Activated gamma-delta T cell (primary cell): ENCODE measurements around the gene RAP1B.

Source experiments
- DNase-seq: peaks from one replicate; lab custom pipeline; 2025; lab: John Stamatoyannopoulos, UW

Gene RAP1B

DNA sequence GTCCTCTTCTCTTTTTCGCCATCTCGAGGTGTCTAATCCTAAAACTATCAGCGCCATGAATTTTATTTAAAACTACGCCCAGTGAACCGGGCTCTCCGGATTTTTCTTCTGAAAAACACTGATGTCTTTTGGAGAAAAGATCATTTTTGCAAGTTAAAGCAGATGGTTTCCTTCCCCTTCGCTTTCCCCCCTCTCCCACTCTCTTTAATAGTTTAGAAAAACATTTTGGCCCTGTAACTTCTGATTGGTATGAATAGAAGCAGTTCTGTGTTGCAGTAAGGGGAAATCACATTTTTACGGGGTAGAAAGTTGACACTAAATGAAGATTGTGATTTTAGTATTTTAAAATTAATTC lies 1.1 kb downstream of the RAP1B start:
- no peak for DNase-seq

GRCh38 chr12:68612202-68612601 lies 1.5 kb downstream of the RAP1B start:
- DNase-seq, result no peak

- DNase-seq, result no peak
Observed at GRCh38 chr12:68612697-68613096, 2.0 kb downstream of the RAP1B start.

GRCh38 chr12:68613209-68613904 lies 2.7 kb downstream of the RAP1B start:
- no peak for DNase-seq

- DNase-seq, result no peak
Observed at GRCh38 chr12:68614105-68614679, 3.5 kb downstream of the RAP1B start.

GRCh38 chr12:68614769-68615168 lies 4.1 kb downstream of the RAP1B start:
- DNase-seq, result no peak

- DNase-seq, result no peak
Observed at GRCh38 chr12:68617160-68617926, 6.6 kb downstream of the RAP1B start.

- no peak for DNase-seq
Observed at GRCh38 chr12:68619541-68619940, 8.8 kb downstream of the RAP1B start.

- no peak for DNase-seq
Observed at GRCh38 chr12:68620519-68621471, 10.1 kb downstream of the RAP1B start.

DNA sequence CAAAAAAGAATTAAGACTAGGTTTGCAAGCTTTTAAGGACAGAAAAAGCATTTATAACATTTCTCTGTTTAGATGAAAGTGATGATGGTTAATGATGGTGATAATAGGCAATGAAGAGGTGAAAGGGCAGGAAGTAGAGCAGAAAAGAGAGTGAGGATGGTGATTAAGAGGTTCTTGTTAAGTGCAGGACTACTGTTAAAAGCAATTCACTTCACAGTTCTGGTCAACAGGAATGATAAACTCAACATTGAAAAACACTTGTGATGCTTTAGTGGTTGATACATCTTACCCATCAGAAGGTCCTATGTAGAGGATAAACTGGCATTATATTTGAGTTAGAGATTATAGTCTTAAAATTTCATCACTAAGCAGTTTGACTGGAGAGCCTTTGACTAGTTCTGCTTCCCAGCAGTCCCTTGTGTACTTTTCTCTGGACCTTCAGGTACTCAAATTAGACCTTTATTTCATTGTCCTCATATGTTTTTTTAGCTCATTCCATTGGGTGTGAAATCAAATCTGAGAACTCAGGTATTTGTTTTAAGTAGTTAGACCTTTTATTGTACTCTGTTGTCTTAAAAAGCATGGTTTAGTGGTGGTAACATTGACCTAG lies 10.9 kb downstream of the RAP1B start:
- no peak for DNase-seq

GRCh38 chr12:68622250-68622649 lies 11.6 kb downstream of the RAP1B start:
- DNase-seq, result no peak

DNA sequence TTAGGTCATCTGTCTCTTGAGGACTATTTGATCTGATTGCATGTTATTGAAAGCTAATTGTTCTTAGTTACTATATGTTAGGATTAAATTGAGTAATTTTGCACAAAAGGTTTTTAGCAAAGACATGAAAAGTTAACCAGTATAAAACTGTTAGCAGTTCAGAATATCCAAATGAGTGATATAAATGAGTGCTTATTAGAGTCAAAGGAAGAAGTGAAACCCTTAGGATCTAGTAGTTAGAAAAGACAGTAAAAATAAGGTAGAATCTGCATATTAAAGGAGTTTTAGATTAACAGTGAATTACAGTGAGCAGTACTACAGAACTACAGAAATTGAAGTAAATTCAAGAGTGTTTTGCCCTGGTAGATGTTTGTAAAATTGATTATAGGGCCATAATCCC lies 12.4 kb downstream of the RAP1B start:
- DNase-seq, result no peak

DNA sequence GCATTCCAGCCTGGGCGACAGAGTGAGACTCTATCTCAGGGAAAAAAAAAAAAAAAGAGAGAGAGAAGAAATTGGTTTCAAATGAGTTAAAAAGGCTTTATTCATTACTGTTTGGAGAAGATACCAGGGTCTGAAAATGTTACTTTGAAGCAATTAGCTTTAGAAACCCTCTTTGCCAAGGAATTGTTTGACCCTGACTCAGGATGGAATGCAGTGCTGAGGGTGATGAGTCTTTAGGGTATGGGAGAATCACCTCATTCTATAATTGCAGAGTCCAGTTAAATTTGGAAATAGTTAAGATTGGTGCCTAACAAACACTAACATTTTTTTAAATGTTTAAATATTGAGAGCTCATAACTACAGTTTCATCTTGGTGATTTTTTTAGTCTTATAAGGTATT lies 13.3 kb downstream of the RAP1B start:
- DNase-seq, result no peak

- DNase-seq, result no peak
Observed at GRCh38 chr12:68624933-68625332, 14.2 kb downstream of the RAP1B start.

DNA sequence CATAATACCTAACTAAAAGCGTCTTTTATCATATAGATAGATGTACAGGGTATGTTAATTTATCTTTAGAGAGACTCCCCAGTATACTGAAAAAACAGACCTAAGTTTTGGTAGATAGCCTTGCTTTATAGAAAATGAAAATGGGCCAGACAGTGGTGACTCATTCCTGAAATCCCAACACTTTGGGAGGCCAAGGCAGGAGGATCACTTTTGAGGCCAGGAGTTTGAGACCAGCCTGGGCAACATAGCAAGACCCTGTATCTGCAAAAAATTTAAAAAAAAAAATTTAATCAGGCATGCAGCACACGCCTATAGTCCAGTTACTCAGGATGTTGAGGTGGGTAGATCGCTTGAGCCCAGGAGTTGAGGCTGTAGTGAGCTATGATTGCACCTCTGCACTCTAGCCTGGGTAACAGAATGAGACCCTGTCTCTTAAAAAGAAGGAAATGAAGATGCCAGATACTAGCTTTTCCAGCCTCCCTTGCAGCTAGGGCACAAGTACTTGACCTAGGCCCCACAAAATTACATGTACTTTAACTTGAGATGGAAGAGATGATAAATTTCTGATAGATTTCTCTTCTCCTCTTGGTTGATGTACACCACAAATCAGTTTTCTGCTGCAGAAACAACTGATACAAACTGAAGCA lies 17.1 kb downstream of the RAP1B start:
- DNase-seq, result no peak

GRCh38 chr12:68628698-68629097 lies 18.0 kb downstream of the RAP1B start:
- no peak for DNase-seq

- no peak for DNase-seq
Observed at GRCh38 chr12:68630050-68630449, 19.4 kb downstream of the RAP1B start.

- no peak for DNase-seq
Observed at GRCh38 chr12:68630598-68630997, 19.9 kb downstream of the RAP1B start.

DNA sequence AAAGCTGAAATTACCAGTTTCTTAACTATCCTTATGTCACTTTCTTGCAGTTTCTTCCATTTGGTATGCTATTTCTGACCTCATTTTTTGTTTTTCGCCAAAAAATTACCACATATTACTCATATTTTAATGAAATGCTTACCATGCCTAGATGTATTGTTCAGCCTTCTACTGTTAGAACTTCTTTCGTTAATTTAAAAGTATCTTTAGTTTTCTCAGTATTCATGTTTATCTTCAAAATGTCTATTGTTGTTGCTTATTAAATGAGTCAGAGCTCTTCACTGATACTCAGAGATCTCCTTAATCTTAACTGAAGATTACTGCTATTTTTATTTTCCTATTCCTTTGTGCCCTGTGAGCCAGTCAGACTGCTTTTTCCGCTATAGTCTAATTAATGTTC lies 20.5 kb downstream of the RAP1B start:
- no peak for DNase-seq

- DNase-seq, result no peak
Observed at GRCh38 chr12:68632486-68632885, 21.8 kb downstream of the RAP1B start.
